ENCODE results near the gene HOXB7.

Gene HOXB7

DNA sequence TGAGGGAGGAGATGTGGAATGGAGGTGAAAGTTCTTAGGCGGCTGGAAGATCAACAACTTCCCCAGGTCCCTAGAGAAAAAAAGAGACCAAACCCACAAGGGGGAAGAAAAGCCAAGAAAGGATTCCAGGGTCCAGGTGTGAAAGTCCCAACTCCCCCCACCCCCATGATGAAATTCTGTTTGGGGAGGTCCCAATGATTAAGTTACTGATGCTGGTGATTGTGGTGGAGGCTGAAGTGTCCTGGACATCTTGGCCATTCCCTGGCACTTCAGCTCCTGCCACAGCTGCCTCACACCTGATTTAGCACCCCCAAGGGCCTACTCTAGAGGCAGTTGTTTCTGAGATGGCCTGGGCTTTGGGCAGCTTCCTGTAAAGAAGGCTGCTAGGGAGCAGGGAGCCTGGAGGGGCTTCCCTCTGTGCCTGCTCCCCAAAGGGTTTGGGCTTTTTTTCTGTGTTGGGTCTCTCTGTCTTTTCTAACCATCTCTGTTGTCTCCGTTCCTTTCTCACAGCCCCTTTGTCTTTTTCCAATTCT is 45.7 kb downstream of the HOXB7 start:
- no peak for DNase-seq

DNA sequence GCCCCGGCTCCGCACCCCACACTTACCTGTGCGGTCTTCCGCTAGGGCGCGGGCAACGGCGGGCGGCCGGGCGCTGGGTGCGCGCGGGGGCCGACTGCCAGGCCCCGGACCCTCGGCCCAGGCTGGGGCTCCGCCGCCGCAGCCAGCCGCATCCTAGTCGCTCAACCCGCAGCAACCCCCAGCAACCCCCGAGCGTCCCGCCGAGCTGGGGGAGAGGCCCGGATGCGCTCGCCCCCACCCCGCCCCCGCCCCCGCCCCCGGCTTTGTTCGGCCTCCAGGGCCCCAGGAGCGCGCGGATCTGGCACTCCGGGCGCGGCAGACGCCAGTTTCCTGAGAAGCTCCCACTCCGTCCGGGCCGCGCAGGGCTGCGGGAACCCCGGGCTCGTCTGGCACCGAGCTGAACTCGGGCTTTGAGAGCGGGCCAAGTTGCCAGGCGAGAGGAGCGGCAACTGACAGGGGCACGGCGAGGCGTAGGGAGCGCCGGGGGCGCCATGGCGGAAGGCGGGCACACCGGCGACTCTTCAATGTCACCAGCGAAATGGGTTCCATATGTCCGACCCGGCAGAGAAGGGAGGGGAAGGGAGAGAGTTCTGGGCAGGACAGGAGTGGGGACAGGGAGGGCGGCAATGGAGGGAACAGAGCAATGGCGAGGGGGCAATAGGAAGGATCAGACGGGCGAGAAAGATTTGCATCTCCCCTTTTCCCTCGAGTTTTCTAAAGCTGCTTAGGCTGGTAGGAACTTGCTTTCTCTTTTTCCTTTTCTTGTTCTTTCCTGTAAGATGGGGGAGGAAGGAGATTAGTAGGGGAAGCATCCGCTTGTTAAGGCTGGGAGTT is 46.4 kb downstream of the HOXB7 start:
- no peak for DNase-seq

DNA sequence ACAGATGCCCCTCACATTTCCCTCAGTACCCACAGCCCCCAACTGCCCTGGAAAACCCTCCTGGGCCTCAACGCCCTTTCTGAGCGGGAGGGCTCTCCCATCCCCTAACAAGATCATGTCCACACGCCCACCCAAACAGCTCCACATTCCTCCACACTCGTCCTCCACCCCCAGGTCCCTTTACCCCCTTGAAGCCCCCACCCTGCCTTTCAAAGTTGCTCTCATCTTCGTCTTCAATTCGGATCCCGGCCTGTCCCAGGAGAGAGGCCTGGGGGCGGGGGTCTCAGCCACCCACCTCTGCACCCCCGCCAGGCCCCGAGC is 47.0 kb downstream of the HOXB7 start:
- DNase-seq = no peak

DNA sequence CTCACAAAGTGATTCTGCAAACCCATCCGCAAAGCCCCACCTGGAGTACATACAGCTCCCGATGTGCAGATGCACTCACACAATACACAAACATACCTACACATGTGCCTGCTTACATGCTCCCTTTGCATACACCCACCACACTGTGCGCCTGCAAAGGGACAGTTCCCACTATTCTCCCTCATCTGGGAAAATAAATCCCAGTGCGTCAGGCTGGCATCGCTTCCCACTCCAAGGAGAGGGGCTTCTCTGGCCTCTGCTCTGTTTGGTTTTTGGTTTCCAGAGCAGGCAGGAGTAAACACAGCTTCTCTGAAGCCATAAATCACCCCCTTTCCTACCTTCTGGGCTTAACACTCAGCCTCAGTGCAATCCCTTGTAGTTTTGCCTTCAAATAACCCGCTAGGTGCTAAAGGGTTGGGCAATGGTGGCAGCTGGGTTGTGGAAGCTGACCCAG is 47.4 kb downstream of the HOXB7 start:
- no peak for DNase-seq

DNA sequence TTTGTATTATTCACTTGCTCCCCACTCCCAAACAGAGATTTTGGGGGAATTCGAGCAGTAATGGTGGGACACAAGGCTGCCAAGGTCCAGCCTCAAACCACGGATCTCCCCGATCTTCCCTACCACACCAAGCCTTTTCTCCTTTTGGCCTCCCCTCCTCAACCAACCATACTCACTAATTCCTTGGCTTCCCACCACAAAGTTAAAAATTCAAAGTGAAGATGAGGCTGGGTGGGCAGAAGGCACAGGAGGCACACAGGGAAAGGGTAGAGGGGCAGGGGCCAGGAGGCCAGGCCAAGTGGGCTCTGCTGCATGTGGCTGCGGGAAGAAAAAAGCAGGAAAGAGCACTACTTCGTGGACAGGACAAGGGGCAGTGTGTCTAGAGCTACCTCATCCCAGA is 47.9 kb downstream of the HOXB7 start:
- no peak for DNase-seq

DNA sequence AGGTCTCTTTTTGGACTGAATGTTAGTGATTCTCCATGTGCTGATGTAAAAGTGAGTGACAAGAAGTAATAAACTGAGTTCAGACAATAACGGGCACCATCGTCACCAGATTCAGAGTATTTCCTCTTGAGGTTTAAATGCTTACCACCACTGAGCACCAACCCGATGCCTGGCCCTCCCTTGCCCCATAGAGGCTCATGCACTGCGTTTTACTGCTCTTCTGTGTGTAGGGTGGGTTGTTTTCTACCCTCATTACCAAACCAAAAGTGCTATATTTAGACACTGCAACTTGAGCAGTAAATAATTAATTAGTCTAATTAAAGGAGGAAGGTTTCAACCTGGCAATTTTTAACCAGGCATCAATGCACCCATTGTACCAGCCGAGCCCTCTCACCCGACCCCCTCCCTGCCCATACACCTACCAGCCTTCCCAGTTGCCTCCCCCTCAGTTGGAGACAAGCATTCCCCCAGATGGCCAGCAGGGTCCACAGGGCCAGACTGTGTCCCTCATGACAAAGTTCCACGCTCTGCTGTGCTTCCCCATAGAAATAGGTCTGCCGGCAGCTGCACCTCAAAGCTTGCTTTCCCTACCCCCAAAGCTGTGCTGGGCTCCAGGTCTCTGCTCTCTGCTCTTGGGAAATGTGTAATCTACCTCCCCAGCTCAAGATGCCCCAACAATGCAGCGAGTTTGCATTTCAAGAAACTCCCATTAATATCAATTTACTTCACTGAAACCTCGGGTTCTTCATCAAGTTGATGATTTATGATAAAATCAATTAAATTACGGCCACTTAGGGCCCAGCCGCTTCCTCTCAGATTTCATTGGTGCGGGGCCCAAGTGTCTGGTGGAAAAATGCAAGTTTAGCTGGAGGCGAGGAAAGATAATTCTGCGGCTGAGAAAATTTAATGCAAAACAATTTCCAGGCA is 48.7 kb downstream of the HOXB7 start:
- DNase-seq = no peak

DNA sequence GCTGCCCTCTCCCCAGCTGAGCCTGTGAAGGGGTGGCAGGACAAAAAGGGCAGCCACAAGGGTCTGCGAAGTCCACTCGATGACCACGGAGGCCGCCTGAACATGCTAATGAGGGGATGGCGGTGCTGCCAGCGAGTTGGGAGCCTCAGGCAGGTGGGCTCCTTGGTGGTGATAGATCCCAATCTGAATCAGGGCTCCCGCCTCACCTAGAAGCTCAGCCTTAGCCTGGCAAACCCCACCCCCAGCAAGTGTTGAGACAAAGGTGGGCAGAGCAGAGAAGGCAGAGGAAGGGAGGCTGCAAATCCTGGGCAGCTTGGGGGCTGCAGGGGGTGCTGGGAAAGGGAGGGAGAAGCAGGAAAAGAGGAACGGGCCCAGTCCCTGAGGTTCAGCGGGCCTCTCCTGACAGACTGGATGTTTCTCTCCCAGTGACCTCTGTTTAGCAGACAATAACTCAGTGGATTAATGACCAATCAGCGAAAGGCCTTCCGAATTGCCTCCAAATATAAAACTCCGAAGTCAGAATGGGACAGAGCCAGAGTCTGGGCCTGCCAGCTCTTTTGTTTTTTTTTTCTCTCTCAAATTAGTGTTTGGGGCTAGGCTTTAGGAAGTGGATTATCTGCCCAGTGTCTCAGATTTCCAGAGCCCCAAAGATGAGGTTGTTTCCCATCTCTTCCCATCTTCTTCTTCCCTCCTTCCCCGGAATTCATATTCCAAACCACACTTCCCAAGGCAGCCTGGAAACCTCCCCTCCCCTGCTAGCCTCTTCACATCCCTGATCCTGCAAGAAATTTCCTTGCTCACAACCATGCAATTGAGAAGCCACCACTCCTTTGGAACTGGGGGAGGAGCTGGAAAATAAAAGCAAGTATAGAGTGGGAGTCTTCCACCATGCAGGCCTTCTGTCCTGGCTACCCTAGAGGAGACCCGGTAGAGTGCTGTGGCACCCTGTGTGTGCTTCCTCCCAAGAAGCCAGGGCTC is 50.7 kb downstream of the HOXB7 start:
- no peak for DNase-seq

DNA sequence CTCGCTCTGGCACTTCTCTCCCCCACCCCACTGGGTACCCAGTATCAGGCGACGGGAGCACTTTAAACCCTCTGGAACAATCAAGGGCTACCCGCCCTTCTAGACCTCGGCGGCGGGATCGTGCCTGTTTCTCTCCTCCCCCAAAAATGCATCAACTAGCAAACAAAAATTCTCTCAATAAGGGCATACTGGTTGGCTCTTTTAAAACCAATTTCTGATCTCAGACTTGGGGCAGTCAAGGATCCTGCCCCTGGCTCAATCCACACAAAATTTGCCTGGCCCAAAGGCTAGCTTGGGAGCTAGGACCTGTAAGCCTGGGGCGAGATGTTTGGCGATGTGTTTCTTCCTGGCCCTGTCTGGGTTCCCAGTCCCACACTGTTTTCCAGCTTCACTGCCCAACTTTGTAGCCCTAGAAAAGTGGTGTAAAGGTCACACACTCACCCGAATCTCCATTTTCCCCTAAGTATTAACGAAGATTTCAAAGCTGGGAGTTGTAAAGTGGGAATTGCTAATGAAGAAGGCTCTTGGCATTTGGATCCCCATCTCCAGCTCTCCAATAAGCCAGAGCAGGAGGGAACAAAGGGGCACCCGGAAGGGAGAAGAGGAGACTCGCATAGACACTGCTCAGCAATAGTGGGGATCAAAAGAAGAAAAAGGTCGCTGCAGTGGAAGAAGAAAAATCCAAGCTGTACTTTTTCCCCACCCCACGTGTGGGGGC is 51.5 kb downstream of the HOXB7 start:
- DNase-seq = no peak

DNA sequence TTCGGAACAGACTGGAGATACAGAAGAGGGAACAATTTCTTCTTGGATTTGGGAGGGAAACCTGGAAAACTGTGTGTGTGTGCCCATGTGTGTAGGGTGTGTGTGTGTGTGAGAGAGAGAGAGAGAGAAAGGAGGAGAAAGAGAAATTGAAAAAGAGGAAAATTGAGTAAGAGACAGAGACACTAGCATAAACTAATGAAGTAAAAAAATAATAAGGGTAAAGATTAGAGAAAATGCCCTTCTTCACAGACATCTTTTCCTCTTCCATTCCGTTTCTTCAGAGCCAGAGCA is 52.0 kb downstream of the HOXB7 start:
- no peak for DNase-seq

DNA sequence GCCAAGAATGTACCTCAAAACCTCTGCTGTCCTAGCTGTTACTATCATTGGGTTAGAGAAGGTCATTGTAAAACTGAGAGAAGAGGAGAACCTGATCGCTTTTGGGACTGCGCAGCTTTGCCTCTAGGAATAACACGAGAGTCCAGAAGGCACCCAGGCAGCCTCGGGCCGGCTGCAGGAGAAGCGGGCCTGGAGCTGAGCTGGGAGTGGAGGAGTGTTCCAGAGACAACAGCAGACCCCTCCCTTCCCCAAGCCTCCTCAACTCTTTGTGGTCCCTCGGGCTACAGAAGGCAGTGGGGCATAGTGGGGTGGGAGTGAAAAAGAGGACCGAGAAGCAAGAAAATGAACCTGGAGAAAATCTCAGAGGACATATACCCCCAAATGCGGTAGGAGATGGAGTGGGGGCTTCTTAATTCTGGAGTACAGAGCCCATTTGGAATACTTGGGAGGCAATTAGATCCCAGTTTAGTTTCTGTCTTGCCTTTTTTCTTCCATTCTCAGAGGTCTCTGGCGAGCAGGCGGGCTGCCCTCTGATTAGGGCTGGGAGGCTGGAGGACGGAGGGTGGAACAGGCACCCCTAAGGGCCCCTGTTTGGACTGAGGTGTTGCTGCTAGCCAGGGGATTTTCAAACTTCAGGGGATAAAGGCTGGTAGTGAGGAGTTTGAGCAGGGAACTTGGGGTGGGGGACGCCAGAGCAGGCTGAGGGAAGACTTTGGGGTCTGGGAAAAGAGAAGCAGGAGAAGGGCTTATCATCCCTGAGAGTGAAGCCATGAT is 52.6 kb downstream of the HOXB7 start:
- no peak for DNase-seq

Data from T-helper 9 cell (primary cell).